ENCODE data around the gene GNAS. TPM values are rescaled to one million over a fixed set of nuclear protein-coding genes. Genes with fewer than 3 reads are reported as not detected.

Gene GNAS
- total RNA-seq, 2 donors from 2014 or later, result 1,032 to 1,202 TPM

GRCh38 chr20:58839474-58839874 is 13.0 kb upstream of the GNAS start:
- peaks cover 0 to 3% of the 10 kb centered on the region in 2 donors for H3K27me3 ChIP-seq
- H3K9me3 ChIP-seq, result no peaks in the 10 kb centered on the region
- peak in 1 of 2 donors; percentile 60 for TF ChIP-seq CTCF (IDR thresholded peaks at IDR 0.05)
- no peaks in the 10 kb centered on the region for H3K36me3 ChIP-seq
- no peak overlapping the region for H3K27ac ChIP-seq
- peak overlapping the region in 1 of 2 donors; percentile 2 for H3K4me3 ChIP-seq
- peaks cover 0 to 6% of the 10 kb centered on the region in 2 donors for H3K4me1 ChIP-seq
- DNase-seq (ENCODE audit: low spot score), result no peak

- TF ChIP-seq CTCF (IDR thresholded peaks at IDR 0.05), result no peak
- peaks cover 0 to 3% of the 10 kb centered on the region in 2 donors for H3K27me3 ChIP-seq
- no peaks in the 10 kb centered on the region for H3K36me3 ChIP-seq
- peak overlapping the region in 1 of 2 donors; percentile 2 for H3K4me3 ChIP-seq
- H3K4me1 ChIP-seq, result peaks cover 0 to 6% of the 10 kb centered on the region in 2 donors
- no peak overlapping the region for H3K27ac ChIP-seq
- no peaks in the 10 kb centered on the region for H3K9me3 ChIP-seq
- no peak for DNase-seq (ENCODE audit: low spot score)
These were observed 12.3 kb upstream of the GNAS start for GRCh38 chr20:58839991-58840747.

GRCh38 chr20:58840816-58841538 is 11.5 kb upstream of the GNAS start:
- Histone ChIP-seq H3K27ac (no peak overlapping the region), H3K27me3 (peaks cover 0 to 3% of the 10 kb centered on the region in 2 donors), H3K4me1 (peaks cover 0 to 6% of the 10 kb centered on the region in 2 donors), H3K9me3 (no peaks in the 10 kb centered on the region), H3K36me3 (no peaks in the 10 kb centered on the region), H3K4me3 (no peak overlapping the region)
- TF ChIP-seq CTCF (IDR thresholded peaks at IDR 0.05), result no peak
- no peak for DNase-seq (ENCODE audit: low spot score)

GRCh38 chr20:58841539-58842264 is 10.8 kb upstream of the GNAS start:
- Histone ChIP-seq H3K4me3 (no peak overlapping the region), H3K27me3 (peaks cover 0 to 3% of the 10 kb centered on the region in 2 donors), H3K4me1 (peaks cover 0 to 6% of the 10 kb centered on the region in 2 donors), H3K27ac (no peak overlapping the region), H3K36me3 (no peaks in the 10 kb centered on the region), H3K9me3 (no peaks in the 10 kb centered on the region)
- no peak for DNase-seq (ENCODE audit: low spot score)
- TF ChIP-seq CTCF (IDR thresholded peaks at IDR 0.05), result no peak

- no peak for DNase-seq (ENCODE audit: low spot score)
- H3K4me3 ChIP-seq, result no peak overlapping the region
- no peak overlapping the region for H3K27ac ChIP-seq
- no peak for TF ChIP-seq CTCF (IDR thresholded peaks at IDR 0.05)
- H3K27me3 ChIP-seq, result peaks cover 0 to 3% of the 10 kb centered on the region in 2 donors
- no peaks in the 10 kb centered on the region for H3K9me3 ChIP-seq
- H3K36me3 ChIP-seq, result no peaks in the 10 kb centered on the region
- H3K4me1 ChIP-seq, result peaks cover 0 to 6% of the 10 kb centered on the region in 2 donors
These were observed 10.2 kb upstream of the GNAS start for GRCh38 chr20:58842276-58842675.

Data from right atrium auricular region (tissue), 2 donors.